IPS-18a (cell line): ENCODE results near the gene ANK3.

Experiments
- H3K27ac ChIP-seq: one replicate; pipeline ENCODE4 v1.5.1; 2013; ENCODE audit warnings: low read length
- H3K27me3 ChIP-seq: one replicate; pipeline ENCODE4 v1.6.1; 2013; ENCODE audit warnings: mild to moderate bottlenecking, low read length; ENCODE audit not compliant: control insufficient read depth, insufficient read depth
- H3K36me3 ChIP-seq: one replicate; pipeline ENCODE4 v1.6.1; 2013; ENCODE audit warnings: low read depth, low read length; ENCODE audit not compliant: control insufficient read depth
- H3K4me1 ChIP-seq: one replicate; pipeline ENCODE4 v1.6.1; 2013; ENCODE audit warnings: low read depth, low read length; ENCODE audit not compliant: control insufficient read depth
- H3K4me3 ChIP-seq: one replicate; pipeline ENCODE4 v1.5.1; 2013; ENCODE audit warnings: low read length
- H3K9ac ChIP-seq: one replicate; pipeline ENCODE4 v1.6.1; 2013; ENCODE audit warnings: mild to moderate bottlenecking, low read length, moderate library complexity
- H3K9me3 ChIP-seq: one replicate; pipeline ENCODE4 v1.6.1; 2013; ENCODE audit warnings: low read depth, low read length; ENCODE audit not compliant: control insufficient read depth

ANK3 gene

GRCh38 chr10:60000747-60001146, 388.9 kb downstream of the ANK3 start:
- H3K9me3 ChIP-seq = no peaks in the 10 kb centered on the region
- no peaks in the 10 kb centered on the region for H3K27me3 ChIP-seq
- H3K9ac ChIP-seq = no peak overlapping the region
- peaks cover 29% of the 10 kb centered on the region for H3K4me1 ChIP-seq
- H3K27ac ChIP-seq = no peak overlapping the region
- no peak overlapping the region for H3K4me3 ChIP-seq
- H3K36me3 ChIP-seq = no peaks in the 10 kb centered on the region

DNA sequence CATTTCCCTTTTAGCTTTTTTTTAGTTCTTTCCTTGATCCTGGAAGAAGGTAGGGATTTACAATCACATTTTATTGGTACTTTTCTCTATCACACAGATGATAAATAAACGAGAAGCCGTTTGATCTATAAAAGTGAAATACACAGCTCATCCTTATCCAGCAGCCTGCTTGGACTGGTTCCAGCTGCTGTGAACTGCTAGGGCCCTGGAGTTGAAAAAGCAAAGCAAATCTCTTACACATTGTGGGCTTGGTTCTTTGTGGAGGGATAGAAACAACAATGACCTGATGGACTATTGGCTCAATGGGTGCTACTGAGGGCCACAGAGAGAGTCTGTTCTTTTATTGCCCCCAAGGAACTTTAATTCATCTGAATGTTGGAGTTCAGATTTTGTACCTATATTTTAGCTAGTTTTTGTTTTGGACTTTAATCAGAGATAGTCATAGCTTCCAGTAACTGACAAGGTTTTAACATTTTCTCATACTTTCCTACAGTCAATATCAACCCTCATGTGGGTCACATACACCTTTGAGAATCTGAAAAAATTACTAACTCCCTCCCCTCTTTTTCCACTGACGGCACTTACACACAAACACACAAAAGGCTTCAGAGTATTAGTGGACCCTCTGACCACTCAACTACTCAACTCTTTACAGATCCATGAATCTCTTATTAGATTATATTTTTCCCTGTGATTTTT, 391.7 kb downstream of the ANK3 start:
- no peaks in the 10 kb centered on the region for H3K36me3 ChIP-seq
- H3K9ac ChIP-seq = no peak overlapping the region
- peaks cover 10% of the 10 kb centered on the region for H3K4me1 ChIP-seq
- no peak overlapping the region for H3K27ac ChIP-seq
- H3K4me3 ChIP-seq = no peak overlapping the region
- H3K9me3 ChIP-seq = no peaks in the 10 kb centered on the region
- no peaks in the 10 kb centered on the region for H3K27me3 ChIP-seq

- no peaks in the 10 kb centered on the region for H3K36me3 ChIP-seq
- no peak overlapping the region for H3K4me3 ChIP-seq
- H3K9me3 ChIP-seq = no peaks in the 10 kb centered on the region
- H3K27ac ChIP-seq = no peak overlapping the region
- peaks cover 13% of the 10 kb centered on the region for H3K4me1 ChIP-seq
- H3K9ac ChIP-seq = no peak overlapping the region
- no peaks in the 10 kb centered on the region for H3K27me3 ChIP-seq
Observed at GRCh38 chr10:59995862-59996261, 393.8 kb downstream of the ANK3 start.

DNA sequence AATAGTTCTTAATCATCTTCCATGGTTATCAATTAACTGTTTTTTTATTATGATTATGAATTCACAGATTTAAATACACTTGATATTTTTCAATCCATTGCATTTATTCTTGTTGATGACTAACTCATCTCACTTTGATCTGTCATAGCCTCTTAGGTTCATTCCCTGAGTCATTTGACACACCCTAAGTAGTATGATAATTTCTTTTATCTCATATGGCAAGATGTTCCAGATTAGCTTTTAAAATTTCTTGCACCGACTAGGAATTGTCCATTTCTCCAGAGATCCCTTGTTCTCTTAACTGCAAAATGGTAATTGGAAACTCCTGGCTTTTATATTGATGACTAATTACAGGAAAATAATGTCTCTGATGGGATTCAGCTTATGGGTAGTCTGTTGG, 395.7 kb downstream of the ANK3 start:
- Histone ChIP-seq H3K27me3 (no peaks in the 10 kb centered on the region), H3K27ac (no peak overlapping the region), H3K9me3 (no peaks in the 10 kb centered on the region), H3K4me1 (peaks cover 14% of the 10 kb centered on the region), H3K36me3 (no peaks in the 10 kb centered on the region), H3K9ac (no peak overlapping the region), H3K4me3 (no peak overlapping the region)

DNA sequence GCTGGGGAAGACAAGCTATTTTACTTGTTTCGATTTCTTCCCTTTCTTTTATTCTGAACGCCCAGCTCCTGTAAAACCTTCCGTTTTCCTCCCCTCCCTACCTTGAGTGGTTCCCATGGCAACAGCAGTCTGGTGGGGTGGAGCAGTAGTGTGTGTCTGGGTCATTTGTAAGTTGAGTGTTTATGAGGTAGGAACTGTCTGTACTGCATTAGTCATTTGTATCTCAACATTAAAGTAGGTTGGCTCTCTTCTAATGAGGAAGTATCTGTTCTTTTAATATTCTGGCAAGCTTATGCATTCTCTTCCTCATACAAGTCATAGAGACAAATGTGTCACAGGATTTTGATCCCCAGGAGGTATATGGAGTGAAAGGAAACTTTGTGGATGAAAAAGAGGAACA, 398.0 kb downstream of the ANK3 start:
- Histone ChIP-seq H3K9ac (no peak overlapping the region), H3K4me1 (peaks cover 14% of the 10 kb centered on the region), H3K27me3 (no peaks in the 10 kb centered on the region), H3K9me3 (no peaks in the 10 kb centered on the region), H3K27ac (no peak overlapping the region), H3K4me3 (no peak overlapping the region), H3K36me3 (no peaks in the 10 kb centered on the region)

DNA sequence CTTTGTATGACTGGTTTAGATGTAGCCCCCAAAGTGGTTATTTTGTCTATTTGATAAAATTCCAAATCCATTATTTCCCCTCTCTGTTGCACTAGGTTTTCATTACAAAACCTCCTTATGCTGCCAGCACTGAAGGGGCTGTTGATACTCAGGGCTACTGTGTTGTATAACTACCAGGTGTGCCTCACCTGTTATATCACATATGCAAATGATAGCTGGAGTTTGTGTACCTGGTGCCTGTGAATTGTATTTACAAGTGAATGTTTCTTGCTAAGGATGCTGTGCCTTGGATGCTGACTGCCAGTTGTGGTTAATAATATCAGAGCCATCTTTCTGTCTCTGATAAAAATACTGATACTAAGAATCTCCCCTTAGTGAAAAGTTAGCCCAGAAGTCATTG, 398.6 kb downstream of the ANK3 start:
- Histone ChIP-seq H3K27ac (no peak overlapping the region), H3K4me1 (peaks cover 14% of the 10 kb centered on the region), H3K36me3 (no peaks in the 10 kb centered on the region), H3K4me3 (peak overlapping the region; percentile 40), H3K9ac (no peak overlapping the region), H3K27me3 (no peaks in the 10 kb centered on the region), H3K9me3 (no peaks in the 10 kb centered on the region)

GRCh38 chr10:59985639-59986038, 404.0 kb downstream of the ANK3 start:
- H3K9ac ChIP-seq = no peak overlapping the region
- H3K27ac ChIP-seq = no peak overlapping the region
- no peak overlapping the region for H3K4me3 ChIP-seq
- peaks cover 3% of the 10 kb centered on the region for H3K4me1 ChIP-seq
- H3K36me3 ChIP-seq = no peaks in the 10 kb centered on the region
- H3K9me3 ChIP-seq = no peaks in the 10 kb centered on the region
- no peaks in the 10 kb centered on the region for H3K27me3 ChIP-seq

- Histone ChIP-seq H3K27me3 (no peaks in the 10 kb centered on the region), H3K27ac (no peak overlapping the region), H3K4me3 (no peak overlapping the region), H3K9ac (no peak overlapping the region), H3K4me1 (peaks cover 3% of the 10 kb centered on the region), H3K9me3 (no peaks in the 10 kb centered on the region), H3K36me3 (no peaks in the 10 kb centered on the region)
Observed at GRCh38 chr10:59984415-59984814, 405.3 kb downstream of the ANK3 start.

- no peaks in the 10 kb centered on the region for H3K27me3 ChIP-seq
- no peak overlapping the region for H3K4me3 ChIP-seq
- H3K9me3 ChIP-seq = peaks cover 10% of the 10 kb centered on the region
- H3K36me3 ChIP-seq = no peaks in the 10 kb centered on the region
- peaks cover 3% of the 10 kb centered on the region for H3K4me1 ChIP-seq
- H3K27ac ChIP-seq = no peak overlapping the region
- no peak overlapping the region for H3K9ac ChIP-seq
Observed at GRCh38 chr10:59980356-59980755, 409.3 kb downstream of the ANK3 start.

DNA sequence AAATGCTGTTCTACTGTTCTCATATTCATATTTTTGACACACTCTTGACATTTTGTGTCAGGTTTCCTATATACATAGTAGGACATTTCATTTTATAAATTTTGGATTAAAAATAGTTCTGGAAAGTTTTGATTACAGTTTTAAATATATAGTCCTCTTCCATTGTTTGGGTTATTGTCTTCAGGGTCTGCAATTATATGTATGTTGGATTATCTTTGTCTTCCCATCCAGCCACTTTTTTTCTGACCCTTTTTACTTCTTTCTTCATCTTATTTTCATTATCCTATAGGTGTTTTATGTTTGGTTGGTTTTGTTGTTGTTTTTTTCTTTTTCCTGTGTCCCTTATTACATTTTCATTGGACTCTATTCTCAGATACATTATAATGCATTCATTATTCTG, 412.2 kb downstream of the ANK3 start:
- H3K27me3 ChIP-seq = no peaks in the 10 kb centered on the region
- peaks cover 3% of the 10 kb centered on the region for H3K4me1 ChIP-seq
- H3K27ac ChIP-seq = no peak overlapping the region
- no peak overlapping the region for H3K4me3 ChIP-seq
- no peaks in the 10 kb centered on the region for H3K36me3 ChIP-seq
- peaks cover 10% of the 10 kb centered on the region for H3K9me3 ChIP-seq
- no peak overlapping the region for H3K9ac ChIP-seq

DNA sequence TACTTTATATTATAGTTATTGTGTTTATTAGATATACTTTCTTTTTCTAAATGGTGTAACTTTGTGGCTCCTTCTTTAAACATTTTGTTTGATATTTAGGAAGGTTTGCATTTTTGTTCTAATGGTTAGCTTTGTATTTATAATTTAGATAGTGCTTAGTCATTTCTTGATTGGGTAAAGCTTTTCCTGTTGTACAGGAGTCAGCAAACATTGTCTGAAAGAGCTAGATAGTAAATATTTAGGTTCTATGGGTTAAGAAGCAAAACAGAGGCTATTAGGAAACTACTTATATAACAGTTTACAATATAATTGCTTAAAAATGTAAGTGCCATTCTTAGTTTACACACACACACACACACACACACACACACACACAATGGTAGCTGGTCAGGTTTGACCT, 412.8 kb downstream of the ANK3 start:
- Histone ChIP-seq H3K27me3 (no peaks in the 10 kb centered on the region), H3K4me3 (no peak overlapping the region), H3K9me3 (peaks cover 10% of the 10 kb centered on the region), H3K9ac (no peak overlapping the region), H3K4me1 (peaks cover 3% of the 10 kb centered on the region), H3K36me3 (no peaks in the 10 kb centered on the region), H3K27ac (no peak overlapping the region)
